Measurements from ENCODE around the gene MYO1B.

GRCh38 chr2:191312662-191313061 is 67.5 kb downstream of the MYO1B start:
- TF ChIP-seq REST (IDR thresholded peaks at IDR 0.05; ENCODE audit: unreplicated experiment) (no peak), CTCF (conservative IDR thresholded peaks at IDR 0.05; ENCODE audit: low read depth in 2 of 2) (no peak)
